Measurements from ENCODE around the gene EIF5AL1. TPM values are rescaled to one million over a fixed set of nuclear protein-coding genes. Genes with fewer than 3 reads are reported as not detected.
"Not testable (repeated sequence)": the region's sequence is repeated elsewhere in the genome, so short reads cannot be mapped to it uniquely, and the experiment has no call there.

Gene EIF5AL1
- 0.31 and 0.62 TPM in 2 replicates for total RNA-seq
- 0.42 TPM for polyA plus RNA-seq (2012)

- DNase-seq (ENCODE audit: low read depth), result not testable (repeated sequence)
Observed at GRCh38 chr10:79511891-79512583, at the start of gene EIF5AL1. Gene EIF5AL1 (plus strand): TSS chr10:79512533. CDS start chr10:79512650, 117 bp downstream.

DNA sequence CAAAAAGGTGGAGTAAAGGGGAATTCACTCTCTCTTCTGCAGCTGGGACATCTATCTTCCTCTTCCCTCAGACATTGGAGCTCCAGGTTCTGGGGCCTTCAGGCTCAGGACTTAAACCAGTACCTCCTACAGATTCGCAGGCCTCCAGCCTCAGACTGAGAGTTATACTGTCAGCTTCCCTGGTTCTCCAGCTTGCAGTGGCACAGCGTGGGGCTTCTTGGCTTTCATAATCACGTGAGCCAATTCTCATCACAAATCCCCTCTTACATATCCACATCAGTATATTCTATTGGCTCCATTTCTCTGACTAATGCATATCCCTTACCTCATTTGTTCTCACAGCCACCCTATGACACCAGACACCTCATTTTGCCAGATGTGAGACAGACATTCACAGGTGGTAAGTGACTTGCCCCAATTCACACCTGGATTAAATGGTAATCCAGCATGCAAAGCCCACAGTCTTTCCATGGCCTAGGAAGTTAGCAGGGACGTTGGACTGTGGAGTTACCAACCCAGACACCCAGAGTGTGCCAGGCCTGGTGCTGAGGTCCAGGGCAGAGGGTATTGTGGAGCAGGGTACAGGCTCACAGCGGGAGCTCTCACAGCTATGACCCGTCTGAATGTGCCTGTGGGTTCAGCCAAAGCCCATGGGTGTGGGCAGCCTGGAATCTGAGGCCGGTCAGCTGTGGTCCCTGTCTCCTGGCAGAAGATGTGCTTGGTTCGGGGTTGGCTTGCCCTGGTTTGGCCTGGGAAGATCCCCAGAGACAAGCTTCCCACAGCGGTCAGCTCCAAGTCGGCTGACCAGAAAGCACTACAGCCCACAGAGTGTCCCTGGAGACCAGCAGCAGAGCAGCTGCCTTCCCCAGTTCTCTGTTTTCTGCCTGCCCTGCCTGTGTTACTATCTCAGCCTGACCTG is 48.5 kb upstream of the EIF5AL1 start:
- DNase-seq (ENCODE audit: low read depth), result peak; percentile 99

GRCh38 chr10:79465341-79465740 is 47.0 kb upstream of the EIF5AL1 start:
- no peak for DNase-seq (ENCODE audit: low read depth)

DNA sequence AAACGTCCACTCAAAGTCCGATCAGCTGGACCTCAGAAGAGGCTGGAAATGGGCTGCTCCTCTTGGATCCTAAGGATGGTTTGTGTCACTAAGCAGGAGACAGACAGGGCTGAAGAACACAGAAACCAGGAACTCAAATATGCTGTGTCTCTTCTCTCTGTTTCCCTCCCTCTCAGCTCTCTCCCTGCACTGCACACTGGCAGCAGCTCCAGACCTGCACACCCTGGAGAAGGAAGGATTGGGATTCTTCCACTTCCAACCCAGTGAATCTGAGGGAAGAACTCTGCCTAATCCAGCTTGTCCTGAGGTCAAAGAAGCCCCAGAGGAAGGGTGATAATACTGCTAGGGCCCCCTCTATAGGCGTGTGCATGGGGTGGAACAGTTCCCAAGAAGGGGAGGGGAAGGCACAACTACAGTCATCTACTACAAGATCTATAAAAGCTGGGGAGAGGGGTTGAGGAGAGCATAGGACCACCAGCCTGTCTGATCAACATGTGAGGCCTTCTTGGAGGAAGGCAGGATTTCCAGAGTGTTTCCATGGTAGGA is 44.2 kb upstream of the EIF5AL1 start:
- no peak for DNase-seq (ENCODE audit: low read depth)

- DNase-seq (ENCODE audit: low read depth), result no peak
Observed at GRCh38 chr10:79468841-79469585, 43.3 kb upstream of the EIF5AL1 start.

- DNase-seq (ENCODE audit: low read depth), result no peak
Observed at GRCh38 chr10:79470096-79470495, 42.2 kb upstream of the EIF5AL1 start.

- no peak for DNase-seq (ENCODE audit: low read depth)
Observed at GRCh38 chr10:79471776-79472175, 40.6 kb upstream of the EIF5AL1 start.

GRCh38 chr10:79472449-79472848 is 39.9 kb upstream of the EIF5AL1 start:
- DNase-seq (ENCODE audit: low read depth), result no peak

DNA sequence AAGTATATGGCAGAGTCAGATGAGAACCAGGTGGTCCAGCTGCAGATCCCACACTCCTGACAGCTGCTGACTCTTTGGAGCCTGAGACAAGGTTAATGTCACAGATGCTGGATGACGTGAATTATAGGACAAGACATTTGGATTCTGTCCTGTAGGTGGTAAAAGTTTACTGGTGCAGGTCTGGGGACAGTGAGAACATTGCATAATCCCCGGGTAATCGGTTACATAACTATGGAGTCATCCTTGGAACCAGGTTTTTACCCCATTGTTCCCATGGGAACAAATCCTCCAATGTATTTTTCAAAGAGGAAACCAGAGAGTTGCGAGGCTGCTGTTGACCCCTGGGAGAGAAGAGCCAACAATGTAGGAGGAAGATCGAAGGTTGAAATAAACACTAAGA is 39.4 kb upstream of the EIF5AL1 start:
- DNase-seq (ENCODE audit: low read depth), result no peak

DNA sequence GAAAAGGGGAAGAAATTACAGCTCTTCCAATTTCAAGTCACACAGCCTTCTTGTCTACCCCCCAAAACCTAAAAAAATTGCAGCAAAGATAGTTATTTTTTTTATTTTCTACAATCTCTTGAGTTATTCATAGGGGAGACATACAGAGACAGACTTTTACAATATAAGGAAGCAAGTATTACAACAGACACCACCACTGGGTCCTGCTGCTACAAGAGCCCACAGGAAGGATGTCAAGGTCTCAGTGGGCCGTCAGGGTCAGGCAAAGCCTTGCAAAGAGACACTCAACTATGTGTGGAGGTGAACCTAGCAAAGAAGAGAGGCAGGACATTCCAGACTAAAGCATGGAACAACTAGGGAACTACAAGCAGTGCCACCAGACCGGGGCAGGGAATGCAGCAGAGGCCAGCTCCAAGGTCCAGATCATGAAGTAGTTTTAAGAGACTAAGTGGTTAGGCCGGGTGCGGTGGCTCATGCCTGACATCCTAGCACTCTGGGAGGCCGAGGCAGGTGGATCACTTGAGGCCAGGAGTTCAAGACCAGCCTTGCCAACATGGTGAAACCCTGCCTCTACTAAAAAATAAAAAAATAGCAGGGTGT is 38.7 kb upstream of the EIF5AL1 start:
- DNase-seq (ENCODE audit: low read depth), result no peak

- no peak for DNase-seq (ENCODE audit: low read depth)
Observed at GRCh38 chr10:79475119-79475653, 37.1 kb upstream of the EIF5AL1 start.

- no peak for DNase-seq (ENCODE audit: low read depth)
Observed at GRCh38 chr10:79475877-79476276, 36.5 kb upstream of the EIF5AL1 start.

- DNase-seq (ENCODE audit: low read depth), result no peak
Observed at GRCh38 chr10:79476645-79477044, 35.7 kb upstream of the EIF5AL1 start.

GRCh38 chr10:79477456-79477855 is 34.9 kb upstream of the EIF5AL1 start:
- DNase-seq (ENCODE audit: low read depth), result no peak

- DNase-seq (ENCODE audit: low read depth), result no peak
Observed at GRCh38 chr10:79479283-79479909, 32.9 kb upstream of the EIF5AL1 start.

- DNase-seq (ENCODE audit: low read depth), result no peak
Observed at GRCh38 chr10:79482304-79482703, 30.0 kb upstream of the EIF5AL1 start.

DNA sequence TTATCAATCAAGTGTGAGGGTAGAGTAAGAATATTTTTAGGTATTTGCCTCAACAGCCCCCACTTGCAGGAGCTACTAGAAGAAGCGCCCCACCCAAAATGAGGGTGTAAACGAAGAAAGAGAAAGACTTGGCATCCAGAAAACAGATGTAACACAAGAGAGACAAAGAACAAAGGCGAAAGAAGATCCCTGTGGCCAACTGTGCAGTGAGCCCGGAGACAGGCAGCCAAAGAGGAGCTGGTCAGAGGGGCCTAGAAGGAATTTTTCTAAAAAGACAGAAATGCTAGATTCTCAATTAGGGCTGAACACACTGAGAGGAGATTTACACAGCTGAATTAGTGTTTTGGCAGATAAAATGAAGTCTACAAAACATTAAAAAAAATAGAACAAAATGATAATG is 29.6 kb upstream of the EIF5AL1 start:
- DNase-seq (ENCODE audit: low read depth), result peak; percentile 64

GRCh38 chr10:79483299-79483698 is 29.0 kb upstream of the EIF5AL1 start:
- no peak for DNase-seq (ENCODE audit: low read depth)

GRCh38 chr10:79483948-79484347 is 28.4 kb upstream of the EIF5AL1 start:
- peak; percentile 80 for DNase-seq (ENCODE audit: low read depth)

DNA sequence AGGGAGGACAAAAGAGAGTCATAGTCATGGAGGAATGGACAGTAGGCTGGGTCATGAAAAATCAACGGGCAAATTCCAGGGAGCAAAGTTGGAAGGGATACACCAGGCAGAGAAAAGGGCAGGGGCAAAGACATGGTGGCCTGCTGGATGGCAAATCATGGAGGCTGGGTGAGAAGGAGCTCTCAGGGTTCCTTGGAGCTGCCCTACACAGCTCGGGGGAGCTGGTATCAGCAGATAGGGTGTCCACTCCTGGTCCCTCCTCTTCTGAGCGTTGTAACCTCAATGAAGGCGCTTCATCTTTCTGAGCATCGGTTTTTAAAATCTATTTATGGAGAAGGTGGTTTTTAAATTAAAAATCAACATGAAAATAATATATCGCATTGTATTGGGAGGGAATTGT is 27.9 kb upstream of the EIF5AL1 start:
- no peak for DNase-seq (ENCODE audit: low read depth)

Data from myocyte (in vitro differentiated cells).